Karpas-422 (cell line): ENCODE data around the gene NDUFA11. TPM values are rescaled to one million over a fixed set of nuclear protein-coding genes. Genes with fewer than 3 reads are reported as not detected.

ENCODE experiments used
- DNase-seq: peaks from one replicate; pipeline ENCODE4 v3.0.0-alpha.2; 2015
- H2AFZ ChIP-seq: fragments of 200-600 bp; sonication (generic); 2 replicates; pipeline ENCODE4 v1.6.1; 2014; ENCODE audit warnings: antibody characterized with exemption, low read length, mixed read lengths
- H3K27ac ChIP-seq: fragments of 200-600 bp; sonication (generic); 2 replicates; pipeline ENCODE4 v1.5.1; 2014; ENCODE audit warnings: mild to moderate bottlenecking, low read length, moderate library complexity
- H3K27me3 ChIP-seq: fragments of 200-600 bp; sonication (generic); 2 replicates; pipeline ENCODE4 v1.6.1; 2014; ENCODE audit warnings: low read length, mixed read lengths
- H3K36me3 ChIP-seq: fragments of 200-600 bp; sonication (generic); 2 replicates; pipeline ENCODE4 v1.6.1; 2014; ENCODE audit warnings: low read length, mixed read lengths; ENCODE audit not compliant: insufficient read depth
- H3K4me1 ChIP-seq: fragments of 200-600 bp; sonication (generic); 2 replicates; pipeline ENCODE4 v1.6.1; 2014; ENCODE audit warnings: mild to moderate bottlenecking, low read length, mixed read lengths
- H3K4me2 ChIP-seq: fragments of 200-600 bp; sonication (generic); 2 replicates; pipeline ENCODE4 v1.6.1; 2014; ENCODE audit warnings: low read length, low read depth, mild to moderate bottlenecking; ENCODE audit not compliant: poor library complexity, severe bottlenecking
- H3K4me3 ChIP-seq: fragments of 200-600 bp; sonication (generic); 2 replicates; pipeline ENCODE4 v1.5.1; 2014; ENCODE audit warnings: mild to moderate bottlenecking, antibody characterized with exemption, low read length, mixed read lengths
- H3K79me2 ChIP-seq: fragments of 200-600 bp; sonication (generic); 2 replicates; pipeline ENCODE4 v1.6.1; 2014; ENCODE audit warnings: mild to moderate bottlenecking, low read length, mixed read lengths
- H3K9ac ChIP-seq: fragments of 200-600 bp; sonication (generic); 2 replicates; pipeline ENCODE4 v1.6.0; 2014; ENCODE audit warnings: low read length
- H3K9me2 ChIP-seq: fragments of 200-600 bp; sonication (generic), shearing (Covaris generic); replicated peaks from 2 replicates; pipeline ENCODE4 v1.6.0; 2014; ENCODE audit warnings: mild to moderate bottlenecking, low read length, moderate library complexity; ENCODE audit not compliant: insufficient read depth
- H3K9me3 ChIP-seq: fragments of 300-700, 200-600 bp; sonication (generic); 2 replicates; pipeline ENCODE4 v1.6.1; 2014; ENCODE audit warnings: low read length, mixed read lengths
- H4K20me1 ChIP-seq: fragments of 200-600 bp; sonication (generic); 2 replicates; pipeline ENCODE4 v1.6.1; 2014; ENCODE audit warnings: mild to moderate bottlenecking, antibody characterized with exemption, low read length, low read depth; ENCODE audit not compliant: insufficient read depth
- total RNA-seq: library from RNA; depleted of rRNA; stranded (reverse); fragments of >200 nt; shearing (Covaris generic); gene quantifications from 2 replicates; pipeline ENCODE4 v1.2.3, GENCODE V29; 2014; ENCODE audit warnings: low replicate concordance

Gene NDUFA11
- total RNA-seq, 1 experiment from 2014 or later: 217 TPM

GRCh38 chr19:5917431-5918107 lies 14.0 kb upstream of the NDUFA11 start:
- Histone ChIP-seq H3K36me3 (no peaks in the 10 kb centered on the region; the same call in 1 of the 2 replicates), H3K27me3 (no peaks in the 10 kb centered on the region), H3K9ac (no peak overlapping the region)

GRCh38 chr19:5916181-5916708 lies 12.7 kb upstream of the NDUFA11 start:
- DNase-seq: no peak
- H3K9me3 ChIP-seq: no peaks in the 10 kb centered on the region
- H3K9ac ChIP-seq: no peak overlapping the region
- H3K4me2 ChIP-seq: no peak overlapping the region
- no peaks in the 10 kb centered on the region; the same call in 1 of the 2 replicates for H4K20me1 ChIP-seq
- H3K79me2 ChIP-seq: no peaks in the 10 kb centered on the region
- no peaks in the 10 kb centered on the region for H3K4me1 ChIP-seq
- H3K27me3 ChIP-seq: no peaks in the 10 kb centered on the region
- no peak overlapping the region for H3K27ac ChIP-seq
- H3K36me3 ChIP-seq: no peaks in the 10 kb centered on the region; the same call in 1 of the 2 replicates
- H3K4me3 ChIP-seq: no peak overlapping the region
- H3K9me2 ChIP-seq: no peaks in the 10 kb centered on the region
- no peak overlapping the region for H2AFZ ChIP-seq

More at GRCh38 chr19:5917431-5918107, 14.0 kb upstream of the NDUFA11 start:
- Histone ChIP-seq H3K9me2 (no peaks in the 10 kb centered on the region), H3K9me3 (no peaks in the 10 kb centered on the region), H3K4me2 (no peak overlapping the region), H3K4me1 (no peaks in the 10 kb centered on the region), H4K20me1 (no peaks in the 10 kb centered on the region; the same call in 1 of the 2 replicates), H3K4me3 (no peak overlapping the region), H3K79me2 (no peaks in the 10 kb centered on the region), H3K27ac (no peak overlapping the region), H2AFZ (no peak overlapping the region)
- no peak for DNase-seq

- no peak for DNase-seq
- Histone ChIP-seq H4K20me1 (no peaks in the 10 kb centered on the region; the same call in 1 of the 2 replicates), H2AFZ (no peak overlapping the region), H3K4me2 (no peak overlapping the region), H3K9me2 (no peaks in the 10 kb centered on the region), H3K79me2 (no peaks in the 10 kb centered on the region), H3K36me3 (no peaks in the 10 kb centered on the region; the same call in 1 of the 2 replicates), H3K4me3 (no peak overlapping the region), H3K4me1 (no peaks in the 10 kb centered on the region), H3K27ac (no peak overlapping the region), H3K9ac (no peak overlapping the region), H3K9me3 (no peaks in the 10 kb centered on the region), H3K27me3 (no peaks in the 10 kb centered on the region)
Observed at GRCh38 chr19:5915782-5916165, 12.2 kb upstream of the NDUFA11 start.

GRCh38 chr19:5914946-5915781 lies 11.6 kb upstream of the NDUFA11 start:
- Histone ChIP-seq H4K20me1 (no peaks in the 10 kb centered on the region; the same call in 1 of the 2 replicates), H3K27me3 (no peaks in the 10 kb centered on the region), H3K9me3 (no peaks in the 10 kb centered on the region), H3K36me3 (no peaks in the 10 kb centered on the region; the same call in 1 of the 2 replicates), H3K4me3 (no peak overlapping the region), H3K27ac (no peak overlapping the region), H3K79me2 (no peaks in the 10 kb centered on the region), H3K4me1 (no peaks in the 10 kb centered on the region), H2AFZ (no peak overlapping the region), H3K9ac (no peak overlapping the region), H3K9me2 (no peaks in the 10 kb centered on the region), H3K4me2 (no peak overlapping the region)
- no peak for DNase-seq

- no peak overlapping the region for H3K4me3 ChIP-seq
- no peaks in the 10 kb centered on the region for H3K79me2 ChIP-seq
- no peaks in the 10 kb centered on the region; the same call in 1 of the 2 replicates for H4K20me1 ChIP-seq
- H3K9me3 ChIP-seq: no peaks in the 10 kb centered on the region
- no peaks in the 10 kb centered on the region; the same call in 1 of the 2 replicates for H3K36me3 ChIP-seq
- no peak overlapping the region for H3K4me2 ChIP-seq
- no peaks in the 10 kb centered on the region for H3K9me2 ChIP-seq
- no peaks in the 10 kb centered on the region for H3K4me1 ChIP-seq
- DNase-seq: no peak
- H3K9ac ChIP-seq: no peak overlapping the region
- H2AFZ ChIP-seq: no peak overlapping the region
- H3K27me3 ChIP-seq: no peaks in the 10 kb centered on the region
- H3K27ac ChIP-seq: no peak overlapping the region
Observed at GRCh38 chr19:5914358-5914774, 10.8 kb upstream of the NDUFA11 start.

GRCh38 chr19:5913739-5914357 lies 10.3 kb upstream of the NDUFA11 start, which contains the start of gene CAPS:
TSS of gene CAPS (plus strand) at chr19:5914254. CDS start at chr19:5914407, 153 bp downstream.
- Histone ChIP-seq H3K36me3 (no peaks in the 10 kb centered on the region; the same call in 1 of the 2 replicates), H4K20me1 (no peaks in the 10 kb centered on the region), H3K9ac (no peak within 1 kb of the TSS), H2AFZ (no peak within 1 kb of the TSS), H3K27me3 (no peaks in the 10 kb centered on the region), H3K4me3 (no peak within 1 kb of the TSS), H3K4me1 (no peaks in the 10 kb centered on the region), H3K79me2 (no peaks in the 10 kb centered on the region), H3K27ac (no peak within 1 kb of the TSS), H3K9me3 (no peaks in the 10 kb centered on the region), H3K9me2 (no peaks in the 10 kb centered on the region), H3K4me2 (no peak within 1 kb of the TSS)
- DNase-seq: no peak

- Histone ChIP-seq H3K9me3 (no peaks in the 10 kb centered on the region), H3K4me3 (no peak overlapping the region), H3K79me2 (no peaks in the 10 kb centered on the region), H3K9ac (no peak overlapping the region), H4K20me1 (no peaks in the 10 kb centered on the region), H3K4me1 (no peaks in the 10 kb centered on the region), H3K4me2 (no peak overlapping the region), H3K27me3 (no peaks in the 10 kb centered on the region), H3K36me3 (no peaks in the 10 kb centered on the region; the same call in 1 of the 2 replicates), H3K9me2 (no peaks in the 10 kb centered on the region), H2AFZ (no peak overlapping the region), H3K27ac (no peak overlapping the region)
- no peak for DNase-seq
Observed at GRCh38 chr19:5911366-5911765, 7.8 kb upstream of the NDUFA11 start.

- Histone ChIP-seq H2AFZ (no peak overlapping the region), H4K20me1 (no peaks in the 10 kb centered on the region), H3K9ac (no peak overlapping the region), H3K27me3 (no peaks in the 10 kb centered on the region), H3K9me3 (no peaks in the 10 kb centered on the region), H3K4me3 (no peak overlapping the region), H3K9me2 (no peaks in the 10 kb centered on the region), H3K79me2 (no peaks in the 10 kb centered on the region), H3K4me1 (peaks cover 2% of the 10 kb centered on the region), H3K27ac (no peak overlapping the region), H3K36me3 (no peaks in the 10 kb centered on the region; the same call in 1 of the 2 replicates), H3K4me2 (no peak overlapping the region)
- DNase-seq: no peak
Observed at GRCh38 chr19:5910638-5910907, 7.0 kb upstream of the NDUFA11 start.
